HG03175 (cell line): ENCODE results near the gene SCN5A.

Experiments
- ATAC-seq: cut with Tn5 transposase; IDR thresholded peaks from one replicate; pipeline ENCODE4 v1.9.1; 2021; ENCODE audit warnings: mild to moderate bottlenecking, moderate library complexity; ENCODE audit not compliant: unreplicated experiment

SCN5A gene

GRCh38 chr3:38649500-38650247 lies at the start of gene SCN5A:
Gene SCN5A, minus strand, starts transcription at chr3:38649687. Its CDS starts 16,380 bp downstream, at chr3:38633307.
- peak; percentile 40 for ATAC-seq

- no peak for ATAC-seq
Observed at GRCh38 chr3:38698760-38699159, 49.3 kb upstream of the SCN5A start.

- ATAC-seq, result no peak
Observed at GRCh38 chr3:38698061-38698460, 48.6 kb upstream of the SCN5A start.

GRCh38 chr3:38696034-38696433 lies 46.5 kb upstream of the SCN5A start:
- no peak for ATAC-seq

GRCh38 chr3:38690185-38690584 lies 40.7 kb upstream of the SCN5A start:
- ATAC-seq, result no peak

GRCh38 chr3:38689774-38690173 lies 40.3 kb upstream of the SCN5A start:
- ATAC-seq, result no peak

GRCh38 chr3:38689346-38689745 lies 39.9 kb upstream of the SCN5A start:
- ATAC-seq, result no peak

- ATAC-seq, result no peak
Observed at GRCh38 chr3:38687321-38687720, 37.8 kb upstream of the SCN5A start.

- ATAC-seq, result no peak
Observed at GRCh38 chr3:38684546-38684945, 35.1 kb upstream of the SCN5A start.

- no peak for ATAC-seq
Observed at GRCh38 chr3:38669668-38670067, 20.2 kb upstream of the SCN5A start.

GRCh38 chr3:38662544-38662943 lies 13.1 kb upstream of the SCN5A start:
- ATAC-seq, result no peak

- no peak for ATAC-seq
Observed at GRCh38 chr3:38658841-38659240, 9.4 kb upstream of the SCN5A start.

- ATAC-seq, result no peak
Observed at GRCh38 chr3:38657369-38657768, 7.9 kb upstream of the SCN5A start.

GRCh38 chr3:38655708-38656300 lies 6.3 kb upstream of the SCN5A start:
- ATAC-seq, result no peak

- no peak for ATAC-seq
Observed at GRCh38 chr3:38653685-38654537, 4.4 kb upstream of the SCN5A start.

GRCh38 chr3:38652934-38653333 lies 3.4 kb upstream of the SCN5A start:
- ATAC-seq, result no peak

GRCh38 chr3:38651153-38651789 lies 1.8 kb upstream of the SCN5A start:
- peak; percentile 69 for ATAC-seq

GRCh38 chr3:38650248-38650951 lies 913 bp upstream of the SCN5A start:
- no peak for ATAC-seq

GRCh38 chr3:38648659-38649499 lies 608 bp downstream of the SCN5A start:
- peak; percentile 17 for ATAC-seq
